ENCODE measurements around the gene GRIA3. TPM values are rescaled to one million over a fixed set of nuclear protein-coding genes. Genes with fewer than 3 reads are reported as not detected.

The GRIA3 gene
- total RNA-seq, 1 experiment from 2014 or later = not detected

DNA sequence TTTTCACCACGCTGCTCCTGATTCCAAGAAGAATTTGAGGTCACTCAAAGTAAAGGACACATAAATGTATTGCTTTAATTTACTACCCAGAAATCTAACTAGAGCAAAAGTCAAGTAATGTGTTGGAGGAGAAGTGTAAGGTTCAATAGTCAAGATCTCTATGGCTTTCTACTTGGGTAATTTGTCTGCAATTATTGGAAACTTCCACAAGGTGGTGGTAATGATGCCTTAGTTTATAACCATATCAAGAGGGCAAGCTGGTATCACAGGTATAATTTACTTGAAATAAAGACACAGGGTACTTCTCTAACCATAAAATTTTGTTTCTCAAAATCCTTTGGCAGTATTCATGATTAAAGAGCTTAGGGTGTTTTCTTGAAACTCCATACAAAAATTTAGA lies 10.2 kb upstream of the GRIA3 start:
- Histone ChIP-seq H4K20me1 (ENCODE audit: insufficient read depth) (no peaks in the 10 kb centered on the region), H3K79me2 (ENCODE audit: insufficient read depth, low read length) (no peaks in the 10 kb centered on the region), H3K27ac (ENCODE audit: low read depth, low read length) (no peak overlapping the region), H3K9ac (ENCODE audit: low read length) (no peak overlapping the region), H3K36me3 (ENCODE audit: control insufficient read depth in 1 of 2, insufficient read depth in 2 of 2, low read length in 2 of 2) (no peaks in the 10 kb centered on the region), H3K9me3 (ENCODE audit: control insufficient read depth in 1 of 2, insufficient read depth in 1 of 2, low read depth in 1 of 2, low read length in 2 of 2) (no peaks in the 10 kb centered on the region), H3K4me1 (ENCODE audit: control insufficient read depth in 1 of 2, insufficient read depth in 2 of 2, low read length in 2 of 2) (peaks cover 0 to 10% of the 10 kb centered on the region in 2 experiments; a peak in 2 of 4 replicates), H3K4me2 (ENCODE audit: low read length) (no peak overlapping the region), H3K27me3 (ENCODE audit: insufficient read depth, low read length) (no peaks in the 10 kb centered on the region), H3K9me2 (ENCODE audit: insufficient read depth) (no peaks in the 10 kb centered on the region), H2AFZ (ENCODE audit: low read depth, low read length, poor library complexity, severe bottlenecking) (no peak overlapping the region), H3K4me3 (replicated peaks in 1 of 2; ENCODE audit: low read depth in 1 of 2, low read length in 2 of 2) (no peak overlapping the region)
- no peak; the same call in 1 of the 2 replicates for ATAC-seq
- ChIA-PET RAD21 (ENCODE audit: low non-redundant PET in 1 of 2, low total read pairs in 2 of 2, uncharacterized antibody in 2 of 2, unreplicated experiment in 2 of 2) (no interaction called here), CTCF (interaction anchor here (0.7 kb wide), 1 partner anchor 13 kb away, joined by 3 read pairs; no protein-coding TSS in a partner anchor), POLR2A (no interaction called here)
- intact Hi-C loops (cut with micrococcal nuclease) = no loop called here
- no TSS peak for BruUV-seq (replicated peaks)
- DNase-seq (ENCODE audit: low read depth, low spot score) = peak; percentile 8
- TF ChIP-seq POLR2A (IDR thresholded peaks at IDR 0.05; ENCODE audit: borderline replicate concordance, extremely low read depth, insufficient read depth, insufficient read length) (no peak), TCF7L2 (IDR thresholded peaks at IDR 0.05; ENCODE audit: borderline replicate concordance, extremely low read depth, insufficient read depth, insufficient read length) (no peak), RAD21 (IDR thresholded peaks at IDR 0.05; ENCODE audit: low read depth) (peak; percentile 28; the same call in 1 of the 2 replicates), CTCF (IDR thresholded peaks at IDR 0.05 in 2 of 3, conservative IDR thresholded peaks at IDR 0.05 in 1 of 3; ENCODE audit: borderline replicate concordance in 1 of 3, insufficient read depth in 1 of 3, low read depth in 2 of 3, low read length in 2 of 3) (peak in 2 of 3 experiments; percentile 7 to 29; a peak in 2 of 6 replicates)

DNA sequence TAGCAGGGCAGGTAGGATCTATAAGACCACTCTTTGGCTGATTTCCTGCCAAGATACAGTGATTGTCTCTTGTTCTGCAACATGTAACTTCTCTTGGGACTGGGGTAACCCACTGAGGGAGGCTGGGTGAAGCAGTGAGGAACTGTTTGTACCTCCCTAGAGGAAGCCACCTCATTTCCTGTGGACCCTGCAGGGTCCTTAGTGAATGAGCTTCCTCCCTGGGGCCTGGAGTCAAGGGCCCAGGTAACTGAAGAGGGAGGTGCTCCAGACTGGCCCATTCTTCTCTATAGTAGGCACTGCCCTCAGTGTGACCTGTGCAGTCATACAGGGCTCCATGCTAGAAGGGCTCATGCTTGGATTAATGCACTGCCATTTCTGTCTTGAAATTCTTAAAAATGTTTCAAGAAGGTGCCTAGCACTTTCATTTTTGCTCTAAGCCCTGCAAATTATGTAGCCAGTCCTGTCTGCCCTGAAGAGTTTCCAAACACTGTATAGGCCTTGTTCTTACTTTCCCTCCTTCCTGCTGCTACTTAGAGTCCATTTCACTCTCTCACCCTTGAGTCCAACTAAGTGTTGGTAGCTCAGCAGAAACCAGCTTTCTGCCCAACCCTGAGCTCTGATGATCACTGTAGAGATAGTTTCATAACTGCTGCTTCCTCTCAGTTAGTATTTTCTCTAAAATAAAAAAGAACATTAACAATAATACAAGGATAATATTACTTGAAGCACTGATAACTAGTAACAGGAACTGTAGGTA lies 8.5 kb upstream of the GRIA3 start:
- H3K9ac ChIP-seq (ENCODE audit: low read length) = no peak overlapping the region
- no peak overlapping the region for H2AFZ ChIP-seq (ENCODE audit: low read depth, low read length, poor library complexity, severe bottlenecking)
- H4K20me1 ChIP-seq (ENCODE audit: insufficient read depth) = no peaks in the 10 kb centered on the region
- DNase-seq (ENCODE audit: low read depth, low spot score) (no peak), ATAC-seq (no peak)
- no peaks in the 10 kb centered on the region for H3K27me3 ChIP-seq (ENCODE audit: insufficient read depth, low read length)
- BruUV-seq (replicated peaks) = no TSS peak
- intact Hi-C loops (cut with micrococcal nuclease) = loop anchor here (5.0 kb wide), 1 partner anchor 247 kb away; no protein-coding TSS in a partner anchor
- ChIA-PET POLR2A (no interaction called here), CTCF (no interaction called here), RAD21 (ENCODE audit: low non-redundant PET in 1 of 2, low total read pairs in 2 of 2, uncharacterized antibody in 2 of 2, unreplicated experiment in 2 of 2) (no interaction called here)
- no peaks in the 10 kb centered on the region for H3K9me3 ChIP-seq (ENCODE audit: control insufficient read depth in 1 of 2, insufficient read depth in 1 of 2, low read depth in 1 of 2, low read length in 2 of 2)
- H3K9me2 ChIP-seq (ENCODE audit: insufficient read depth) = no peaks in the 10 kb centered on the region
- H3K4me1 ChIP-seq (ENCODE audit: control insufficient read depth in 1 of 2, insufficient read depth in 2 of 2, low read length in 2 of 2) = no peaks in the 10 kb centered on the region
- H3K4me2 ChIP-seq (ENCODE audit: low read length) = no peak overlapping the region
- H3K36me3 ChIP-seq (ENCODE audit: control insufficient read depth in 1 of 2, insufficient read depth in 2 of 2, low read length in 2 of 2) = no peaks in the 10 kb centered on the region
- no peak overlapping the region for H3K27ac ChIP-seq (ENCODE audit: low read depth, low read length)
- no peaks in the 10 kb centered on the region for H3K79me2 ChIP-seq (ENCODE audit: insufficient read depth, low read length)
- no peak overlapping the region for H3K4me3 ChIP-seq (replicated peaks in 1 of 2; ENCODE audit: low read depth in 1 of 2, low read length in 2 of 2)
- TF ChIP-seq, protein P1, sequence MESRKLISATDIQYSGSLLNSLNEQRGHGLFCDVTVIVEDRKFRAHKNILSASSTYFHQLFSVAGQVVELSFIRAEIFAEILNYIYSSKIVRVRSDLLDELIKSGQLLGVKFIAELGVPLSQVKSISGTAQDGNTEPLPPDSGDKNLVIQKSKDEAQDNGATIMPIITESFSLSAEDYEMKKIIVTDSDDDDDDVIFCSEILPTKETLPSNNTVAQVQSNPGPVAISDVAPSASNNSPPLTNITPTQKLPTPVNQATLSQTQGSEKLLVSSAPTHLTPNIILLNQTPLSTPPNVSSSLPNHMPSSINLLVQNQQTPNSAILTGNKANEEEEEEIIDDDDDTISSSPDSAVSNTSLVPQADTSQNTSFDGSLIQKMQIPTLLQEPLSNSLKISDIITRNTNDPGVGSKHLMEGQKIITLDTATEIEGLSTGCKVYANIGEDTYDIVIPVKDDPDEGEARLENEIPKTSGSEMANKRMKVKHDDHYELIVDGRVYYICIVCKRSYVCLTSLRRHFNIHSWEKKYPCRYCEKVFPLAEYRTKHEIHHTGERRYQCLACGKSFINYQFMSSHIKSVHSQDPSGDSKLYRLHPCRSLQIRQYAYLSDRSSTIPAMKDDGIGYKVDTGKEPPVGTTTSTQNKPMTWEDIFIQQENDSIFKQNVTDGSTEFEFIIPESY (IDR thresholded peaks at IDR 0.05; ENCODE audit: extremely low read depth, insufficient replicate concordance, low read length) = no peak
- no peak for TF ChIP-seq EZH2 (IDR thresholded peaks at IDR 0.05)
- no peak for TF ChIP-seq SP1 (IDR thresholded peaks at IDR 0.05; ENCODE audit: low read depth)
- TF ChIP-seq MAX (IDR thresholded peaks at IDR 0.05) = no peak
- no peak for TF ChIP-seq REST (IDR thresholded peaks at IDR 0.05; ENCODE audit: low read depth)
- TF ChIP-seq POLR2AphosphoS5 (IDR thresholded peaks at IDR 0.05; ENCODE audit: low read depth, low read length) = no peak
